Trophoblast cell (in vitro differentiated cells and primary cell): ENCODE measurements around the gene AP5S1.
"Not testable (repeated sequence)": the region's sequence is repeated elsewhere in the genome, so short reads cannot be mapped to it uniquely, and the experiment has no call there.

Experiments used
- DNase-seq, 2 donors: peaks; one replicate each; pipeline ENCODE4 v3.0.0-alpha.2; 2016
- H2AFZ ChIP-seq: 2 replicates; pipeline ENCODE4 v1.6.1; 2013; ENCODE audit warnings: low read length, moderate library complexity, mild to moderate bottlenecking; ENCODE audit not compliant: insufficient read depth, poor library complexity
- H2AK5ac ChIP-seq: 2 replicates; pipeline ENCODE4 v1.6.1; 2013; ENCODE audit warnings: mild to moderate bottlenecking, low read length
- H2BK120ac ChIP-seq: 2 replicates; pipeline ENCODE4 v1.6.1; 2013; ENCODE audit warnings: low read length, mild to moderate bottlenecking, moderate library complexity; ENCODE audit not compliant: insufficient read depth, poor library complexity
- H2BK12ac ChIP-seq: 2 replicates; pipeline ENCODE4 v1.6.1; 2013; ENCODE audit warnings: mild to moderate bottlenecking, low read length, moderate library complexity
- H2BK5ac ChIP-seq: 2 replicates; pipeline ENCODE4 v1.6.1; 2013; ENCODE audit warnings: low read length, low read depth, moderate library complexity, mild to moderate bottlenecking; ENCODE audit not compliant: poor library complexity
- H3K14ac ChIP-seq: 2 replicates; pipeline ENCODE4 v1.6.1; 2013; ENCODE audit warnings: mild to moderate bottlenecking, low read length
- H3K18ac ChIP-seq: 2 replicates; pipeline ENCODE4 v1.6.1; 2013; ENCODE audit warnings: mild to moderate bottlenecking, low read length
- H3K23ac ChIP-seq: 2 replicates; pipeline ENCODE4 v1.6.1; 2013; ENCODE audit warnings: low read length
- H3K27ac ChIP-seq: 2 replicates; pipeline ENCODE4 v1.5.1; 2013; ENCODE audit warnings: low read depth, mild to moderate bottlenecking, inconsistent platforms, low read length, moderate library complexity
- H3K27me3 ChIP-seq: 2 replicates; pipeline ENCODE4 v1.6.1; 2013; ENCODE audit warnings: inconsistent platforms, mild to moderate bottlenecking, low read length, moderate library complexity; ENCODE audit not compliant: insufficient read depth
- H3K36me3 ChIP-seq, 2 experiments: 1 replicate in 1 of 2; 2 replicates in 1 of 2; pipeline ENCODE4 v1.6.1; 2013; ENCODE audit warnings: low read length in 2 of 2, mild to moderate bottlenecking in 2 of 2, moderate library complexity in 1 of 2; ENCODE audit not compliant: insufficient read depth in 2 of 2, control insufficient read depth in 1 of 2
- H3K4ac ChIP-seq: 2 replicates; pipeline ENCODE4 v1.6.1; 2013; ENCODE audit warnings: low read depth, mild to moderate bottlenecking, low read length, moderate library complexity
- H3K4me1 ChIP-seq, 2 experiments: 1 replicate in 1 of 2; 2 replicates in 1 of 2; pipeline ENCODE4 v1.6.1; 2013; ENCODE audit warnings: low read length in 2 of 2, mild to moderate bottlenecking in 2 of 2, moderate library complexity in 1 of 2; ENCODE audit not compliant: insufficient read depth in 2 of 2, control insufficient read depth in 1 of 2
- H3K4me2 ChIP-seq: 2 replicates; pipeline ENCODE4 v1.6.1; 2013; ENCODE audit warnings: inconsistent platforms, mild to moderate bottlenecking, low read length, moderate library complexity
- H3K4me3 ChIP-seq: 2 replicates; pipeline ENCODE4 v1.5.1; 2013; ENCODE audit warnings: mild to moderate bottlenecking, low read depth, low read length, inconsistent platforms
- H3K79me1 ChIP-seq: one replicate; pipeline ENCODE4 v1.6.1; 2013; ENCODE audit warnings: low read length
- H3K79me2 ChIP-seq: 2 replicates; pipeline ENCODE4 v1.6.1; 2013; ENCODE audit warnings: low read length, mild to moderate bottlenecking; ENCODE audit not compliant: control insufficient read depth, insufficient read depth, poor library complexity
- H3K9ac ChIP-seq: 2 replicates; pipeline ENCODE4 v1.6.1; 2013; ENCODE audit warnings: mild to moderate bottlenecking, low read length
- H3K9me3 ChIP-seq: 2 replicates; pipeline ENCODE4 v1.6.1; 2013; ENCODE audit warnings: low read depth, mild to moderate bottlenecking, control low read depth, inconsistent platforms, low read length; ENCODE audit not compliant: insufficient read depth
- H4K12ac ChIP-seq: 2 replicates; pipeline ENCODE4 v1.6.1; 2013; ENCODE audit warnings: low read depth, mild to moderate bottlenecking, low read length, moderate library complexity
- H4K8ac ChIP-seq: 2 replicates; pipeline ENCODE4 v1.6.1; 2013; ENCODE audit warnings: low read depth, mild to moderate bottlenecking, low read length, moderate library complexity
- H4K91ac ChIP-seq: one replicate; pipeline ENCODE4 v1.6.1; 2013; ENCODE audit warnings: low read depth, mild to moderate bottlenecking, low read length, moderate library complexity
- WGBS: extraction: QIAGEN DNeasy Blood & Tissue Kit; methylation state at CpG from one replicate; pipeline ENCODE4 v1.1.7; 2013; ENCODE audit warnings: missing lambda C conversion rate; ENCODE audit not compliant: insufficient read length, insufficient coverage; ENCODE audit errors: extremely low coverage; 5-methylcytosine and 5-hydroxymethylcytosine counted together

AP5S1 gene

DNA sequence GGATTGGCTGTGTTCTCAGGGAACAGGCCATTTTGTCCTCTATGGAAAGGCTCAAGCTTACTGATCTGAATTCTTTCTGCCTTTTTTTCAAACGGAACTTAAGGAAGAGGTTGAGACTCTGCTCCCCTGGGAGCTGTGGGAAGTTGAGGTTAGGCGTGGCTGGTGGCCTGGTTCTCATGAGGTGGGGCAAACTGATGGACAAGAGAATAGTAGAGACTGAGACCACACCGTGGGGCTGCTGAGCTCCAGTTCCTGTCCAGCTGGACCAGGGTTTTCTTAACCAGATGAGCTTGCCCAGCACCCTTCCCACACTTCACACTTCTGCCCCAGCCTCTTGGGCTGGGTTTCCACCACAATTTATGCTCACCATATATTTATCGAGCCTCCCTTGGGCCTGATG is 6.1 kb downstream of the AP5S1 start:
- Histone ChIP-seq H3K27ac (no peak overlapping the region), H2BK5ac (no peak overlapping the region), H3K14ac (no peak overlapping the region), H4K12ac (no peak overlapping the region), H3K79me2 (no peaks in the 10 kb centered on the region), H2AK5ac (no peak overlapping the region), H2BK120ac (no peak overlapping the region), H3K9ac (no peak overlapping the region), H3K4me2 (no peak overlapping the region), H3K9me3 (no peaks in the 10 kb centered on the region), H4K91ac (no peak overlapping the region), H3K4ac (no peak overlapping the region), H2BK12ac (no peak overlapping the region), H3K79me1 (no peaks in the 10 kb centered on the region), H3K4me3 (no peak overlapping the region), H3K27me3 (no peaks in the 10 kb centered on the region), H4K8ac (no peak overlapping the region), H2AFZ (no peak overlapping the region), H3K36me3 (peaks cover 22 to 33% of the 10 kb centered on the region in 2 experiments), H3K23ac (no peak overlapping the region), H3K18ac (no peak overlapping the region), H3K4me1 (no peaks in the 10 kb centered on the region)
- DNase-seq = no peak
- no CpG with 5 or more reads among the region's 4 CpGs for WGBS

DNA sequence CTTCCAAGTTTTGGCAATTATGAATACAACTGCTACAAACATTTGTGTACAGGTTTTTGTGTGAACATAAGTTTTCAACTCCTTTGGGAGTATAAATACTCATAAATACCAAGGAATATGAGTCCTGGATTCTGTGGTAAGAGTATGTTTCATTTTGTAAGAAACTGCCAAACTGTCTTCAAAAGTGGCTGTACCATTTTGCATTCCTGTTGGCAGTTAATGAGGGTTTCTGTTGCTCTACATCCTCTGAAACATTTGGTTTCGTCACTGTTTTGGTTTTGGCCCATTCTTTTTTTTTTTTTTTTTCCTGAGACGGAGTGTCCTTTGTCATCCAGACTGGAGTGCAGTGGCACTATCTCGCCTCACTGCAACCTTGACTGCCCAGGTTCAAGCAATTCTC is 8.5 kb downstream of the AP5S1 start:
- H2BK5ac ChIP-seq = no peak overlapping the region
- H2BK12ac ChIP-seq = no peak overlapping the region
- H3K79me2 ChIP-seq = no peaks in the 10 kb centered on the region
- no peak overlapping the region for H2AFZ ChIP-seq
- peaks cover 10 to 18% of the 10 kb centered on the region in 2 experiments for H3K36me3 ChIP-seq
- no peak overlapping the region for H3K4ac ChIP-seq
- H3K4me3 ChIP-seq = no peak overlapping the region
- H3K23ac ChIP-seq = no peak overlapping the region
- no peak overlapping the region for H4K12ac ChIP-seq
- H2BK120ac ChIP-seq = no peak overlapping the region
- H3K4me2 ChIP-seq = no peak overlapping the region
- H3K18ac ChIP-seq = no peak overlapping the region
- no peak overlapping the region for H3K14ac ChIP-seq
- H3K27me3 ChIP-seq = no peaks in the 10 kb centered on the region
- H2AK5ac ChIP-seq = no peak overlapping the region
- no peak overlapping the region for H3K9ac ChIP-seq
- H3K9me3 ChIP-seq = no peaks in the 10 kb centered on the region
- DNase-seq = no peak
- H3K4me1 ChIP-seq = no peaks in the 10 kb centered on the region
- no peak overlapping the region for H3K27ac ChIP-seq
- no peaks in the 10 kb centered on the region for H3K79me1 ChIP-seq
- no peak overlapping the region for H4K91ac ChIP-seq
- no peak overlapping the region for H4K8ac ChIP-seq
- WGBS = no CpG with 5 or more reads among the region's 3 CpGs

DNA sequence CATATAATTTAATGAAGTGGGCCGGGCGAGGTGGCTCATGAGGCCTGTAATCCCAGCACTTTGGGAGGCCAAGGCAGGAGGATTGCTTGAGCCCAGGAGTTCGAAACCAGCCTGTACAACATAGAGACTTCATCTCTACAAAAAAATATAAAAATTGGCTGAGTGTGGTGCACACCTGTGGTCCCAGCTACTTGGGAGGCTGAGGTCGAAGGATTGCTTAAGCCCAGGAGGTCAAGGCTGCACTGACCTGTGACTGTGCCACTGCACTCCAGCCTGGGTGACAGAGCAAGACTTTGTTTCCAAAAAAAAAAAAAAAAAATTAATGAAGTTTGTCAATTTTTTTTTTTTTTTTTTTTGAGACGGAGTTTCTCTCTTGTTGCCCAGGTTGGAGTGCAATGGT is 9.5 kb downstream of the AP5S1 start:
- not testable (repeated sequence) for H3K23ac ChIP-seq, H3K4me2 ChIP-seq, H3K79me1 ChIP-seq, H2AFZ ChIP-seq, DNase-seq, H3K4me3 ChIP-seq, H4K8ac ChIP-seq, H3K9ac ChIP-seq, H3K27ac ChIP-seq, H3K27me3 ChIP-seq, H3K14ac ChIP-seq, H3K4ac ChIP-seq, H2AK5ac ChIP-seq, H2BK12ac ChIP-seq, H3K79me2 ChIP-seq, H4K91ac ChIP-seq, H4K12ac ChIP-seq, H3K4me1 ChIP-seq, H3K18ac ChIP-seq, H2BK120ac ChIP-seq, H3K9me3 ChIP-seq, H2BK5ac ChIP-seq
- H3K36me3 ChIP-seq = peaks cover 3 to 10% of the 10 kb centered on the region in 2 experiments
- WGBS = no CpG with 5 or more reads among the region's 5 CpGs

DNA sequence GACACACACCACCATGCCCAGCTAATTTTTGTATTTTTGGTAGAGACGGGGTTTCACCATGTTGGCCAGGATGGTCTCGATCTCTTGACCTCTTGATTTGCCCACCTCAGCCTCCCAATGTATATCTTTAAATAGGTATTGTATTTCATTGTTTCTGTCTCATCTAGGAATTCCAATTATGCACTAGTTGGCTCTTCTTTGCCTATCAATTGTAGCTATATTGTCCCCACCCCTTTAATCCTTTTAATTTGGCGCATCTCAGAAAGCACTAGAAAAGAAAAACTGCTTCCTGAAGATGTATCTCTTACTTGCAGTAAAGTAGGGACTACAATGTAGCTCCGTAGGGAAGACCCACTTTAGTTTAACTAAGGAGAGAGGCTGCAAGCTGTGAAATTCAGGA is 15.8 kb downstream of the AP5S1 start:
- peaks cover 2 to 4% of the 10 kb centered on the region in 2 experiments for H3K4me1 ChIP-seq
- H3K4me3 ChIP-seq = no peak overlapping the region
- H3K9me3 ChIP-seq = no peaks in the 10 kb centered on the region
- no peak overlapping the region for H4K12ac ChIP-seq
- no peak overlapping the region for H2BK120ac ChIP-seq
- H3K9ac ChIP-seq = no peak overlapping the region
- H3K14ac ChIP-seq = no peak overlapping the region
- H3K4me2 ChIP-seq = no peak overlapping the region
- H4K8ac ChIP-seq = no peak overlapping the region
- DNase-seq = no peak
- no peaks in the 10 kb centered on the region for H3K79me1 ChIP-seq
- no peak overlapping the region for H4K91ac ChIP-seq
- H3K27ac ChIP-seq = no peak overlapping the region
- H3K4ac ChIP-seq = no peak overlapping the region
- H2AFZ ChIP-seq = no peak overlapping the region
- H2BK12ac ChIP-seq = no peak overlapping the region
- H3K36me3 ChIP-seq = no peaks in the 10 kb centered on the region
- no peak overlapping the region for H3K23ac ChIP-seq
- WGBS = no CpG with 5 or more reads among the region's 4 CpGs
- H3K18ac ChIP-seq = no peak overlapping the region
- H2AK5ac ChIP-seq = no peak overlapping the region
- H3K27me3 ChIP-seq = no peaks in the 10 kb centered on the region
- no peaks in the 10 kb centered on the region for H3K79me2 ChIP-seq
- H2BK5ac ChIP-seq = no peak overlapping the region
